ENCODE data around the gene GPC1. TPM values are rescaled to one million over a fixed set of nuclear protein-coding genes. Genes with fewer than 3 reads are reported as not detected.

Gene GPC1
- total and polyA plus RNA-seq, 2 donors (not counting 3 experiments of a cell fraction or from before 2014, with no cell fraction given): 9.6 to 31.1 TPM

DNA sequence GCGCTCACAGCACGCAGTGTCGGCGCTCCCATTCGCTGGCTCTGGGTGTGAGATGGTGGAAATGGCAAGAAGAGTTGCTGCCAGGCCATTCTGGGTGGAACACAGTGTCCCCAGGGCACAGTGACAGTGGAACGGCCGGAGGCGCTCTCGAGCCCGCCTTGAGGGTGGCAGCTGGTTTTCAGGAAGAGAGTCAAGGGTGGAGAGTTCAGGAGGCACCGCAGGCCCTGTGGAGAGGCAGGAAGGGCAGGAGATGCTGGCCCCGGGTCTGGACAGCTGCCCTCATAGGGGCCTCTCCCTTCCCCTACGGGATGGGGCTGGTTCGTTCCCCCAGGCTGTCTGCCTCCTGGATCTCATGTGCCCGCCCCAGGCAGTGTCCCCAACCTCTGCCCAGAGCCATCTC lies 12.5 kb downstream of the GPC1 start:
- Histone ChIP-seq H3K27me3 (ENCODE audit: control insufficient read depth in 2 of 2, insufficient read depth in 2 of 2, low read length in 2 of 2) (peaks cover 0 to 2% of the 10 kb centered on the region in 2 experiments), H3K4me2 (ENCODE audit: insufficient read depth, low read length) (no peak overlapping the region), H4K20me1 (replicated peaks; ENCODE audit: control insufficient read depth, extremely low read depth, insufficient read depth, low read length) (no peaks in the 10 kb centered on the region), H3K27ac (ENCODE audit: insufficient read depth, low read depth, low read length) (no peak overlapping the region), H3K4me1 (ENCODE audit: control insufficient read depth, extremely low read depth, insufficient read depth, low read length) (no peaks in the 10 kb centered on the region), H3K4me3 (replicated peaks in 1 of 3; ENCODE audit: insufficient read depth in 1 of 3, low read depth in 1 of 3, low read length in 3 of 3) (no peak overlapping the region), H3K9me1 (replicated peaks; ENCODE audit: control insufficient read depth, extremely low read depth, insufficient read depth, low read length) (no peaks in the 10 kb centered on the region), H3K9ac (replicated peaks; ENCODE audit: extremely low read depth, insufficient read depth, low read length) (no peak overlapping the region), H3K79me2 (ENCODE audit: control insufficient read depth, insufficient read depth, low read length) (no peaks in the 10 kb centered on the region), H3K36me3 (ENCODE audit: control insufficient read depth in 2 of 2, extremely low read depth in 1 of 2, insufficient read depth in 2 of 2, low read length in 2 of 2) (no peaks in the 10 kb centered on the region), H2AFZ (ENCODE audit: low read depth, low read length) (no peak overlapping the region), H3K9me3 (replicated peaks; ENCODE audit: control insufficient read depth, insufficient read depth, low read length) (no peaks in the 10 kb centered on the region)
- ChIA-PET CTCF (no interaction called here), POLR2A (no interaction called here)
- intact Hi-C loops (cut with micrococcal nuclease): no loop called here
- no peak for TF ChIP-seq FOS (IDR thresholded peaks at IDR 0.05; ENCODE audit: borderline replicate concordance, insufficient read depth, low read length)
- TF ChIP-seq EZH2 (IDR thresholded peaks at IDR 0.05; ENCODE audit: borderline replicate concordance, low read depth, low read length, severe bottlenecking): no peak
- no TSS peak for BruUV-seq (replicated peaks)
- dilution Hi-C loops (cut with MboI; ENCODE audit: extremely low pct_ligation_motif_present, low sequenced_read_pairs): no loop called here
- FAIRE-seq (no peak), DNase-seq (ENCODE audit: low read depth, low spot score) (no peak)

- Histone ChIP-seq H3K9me1 (replicated peaks; ENCODE audit: control insufficient read depth, extremely low read depth, insufficient read depth, low read length) (no peaks in the 10 kb centered on the region), H4K20me1 (replicated peaks; ENCODE audit: control insufficient read depth, extremely low read depth, insufficient read depth, low read length) (no peaks in the 10 kb centered on the region), H3K9me3 (replicated peaks; ENCODE audit: control insufficient read depth, insufficient read depth, low read length) (no peaks in the 10 kb centered on the region), H3K27ac (ENCODE audit: insufficient read depth, low read depth, low read length) (no peak overlapping the region), H3K4me2 (ENCODE audit: insufficient read depth, low read length) (no peak overlapping the region), H3K4me1 (ENCODE audit: control insufficient read depth, extremely low read depth, insufficient read depth, low read length) (no peaks in the 10 kb centered on the region), H3K79me2 (ENCODE audit: control insufficient read depth, insufficient read depth, low read length) (no peaks in the 10 kb centered on the region), H2AFZ (ENCODE audit: low read depth, low read length) (no peak overlapping the region), H3K4me3 (replicated peaks in 1 of 3; ENCODE audit: insufficient read depth in 1 of 3, low read depth in 1 of 3, low read length in 3 of 3) (no peak overlapping the region), H3K27me3 (ENCODE audit: control insufficient read depth in 2 of 2, insufficient read depth in 2 of 2, low read length in 2 of 2) (peaks cover 0 to 4% of the 10 kb centered on the region in 2 experiments), H3K36me3 (ENCODE audit: control insufficient read depth in 2 of 2, extremely low read depth in 1 of 2, insufficient read depth in 2 of 2, low read length in 2 of 2) (no peaks in the 10 kb centered on the region), H3K9ac (replicated peaks; ENCODE audit: extremely low read depth, insufficient read depth, low read length) (no peak overlapping the region)
- ChIA-PET CTCF (no interaction called here), POLR2A (no interaction called here)
- BruUV-seq (replicated peaks): no TSS peak
- TF ChIP-seq MAX (IDR thresholded peaks at IDR 0.05; ENCODE audit: insufficient read depth, insufficient read length): no peak
- intact Hi-C loops (cut with micrococcal nuclease): no loop called here
- no peak for DNase-seq (ENCODE audit: low read depth, low spot score)
- dilution Hi-C loops (cut with MboI; ENCODE audit: extremely low pct_ligation_motif_present, low sequenced_read_pairs): no loop called here
- no peak for FAIRE-seq
Observed at GRCh38 chr2:240448387-240449274, 13.2 kb downstream of the GPC1 start.
